Measurements from ENCODE around the gene IL10.

The IL10 gene

DNA sequence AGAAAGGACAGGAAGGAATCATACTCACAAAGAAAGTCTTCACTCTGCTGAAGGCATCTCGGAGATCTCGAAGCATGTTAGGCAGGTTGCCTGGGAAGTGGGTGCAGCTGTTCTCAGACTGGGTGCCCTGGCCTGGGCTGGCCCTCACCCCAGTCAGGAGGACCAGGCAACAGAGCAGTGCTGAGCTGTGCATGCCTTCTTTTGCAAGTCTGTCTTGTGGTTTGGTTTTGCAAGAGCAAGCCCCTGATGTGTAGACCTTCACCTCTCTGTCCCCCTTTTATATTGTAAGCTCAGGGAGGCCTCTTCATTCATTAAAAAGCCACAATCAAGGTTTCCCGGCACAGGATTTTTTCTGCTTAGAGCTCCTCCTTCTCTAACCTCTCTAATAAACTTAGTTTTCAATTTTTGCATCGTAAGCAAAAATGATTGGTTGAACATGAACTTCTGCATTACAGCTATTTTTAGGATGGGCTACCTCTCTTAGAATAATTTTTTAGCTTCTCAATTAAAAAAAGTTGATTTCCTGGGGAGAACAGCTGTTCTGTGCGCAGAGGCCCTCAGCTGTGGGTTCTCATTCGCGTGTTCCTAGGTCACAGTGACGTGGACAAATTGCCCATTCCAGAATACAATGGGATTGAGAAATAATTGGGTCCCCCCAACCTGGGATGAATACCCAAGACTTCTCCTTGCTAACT is at the start of gene IL10:
Gene IL10 (minus strand): TSS at position 252 of the 695 bp plus-strand sequence. CDS start 59 bp downstream, at position 193.
- no peak for DNase-seq

DNA sequence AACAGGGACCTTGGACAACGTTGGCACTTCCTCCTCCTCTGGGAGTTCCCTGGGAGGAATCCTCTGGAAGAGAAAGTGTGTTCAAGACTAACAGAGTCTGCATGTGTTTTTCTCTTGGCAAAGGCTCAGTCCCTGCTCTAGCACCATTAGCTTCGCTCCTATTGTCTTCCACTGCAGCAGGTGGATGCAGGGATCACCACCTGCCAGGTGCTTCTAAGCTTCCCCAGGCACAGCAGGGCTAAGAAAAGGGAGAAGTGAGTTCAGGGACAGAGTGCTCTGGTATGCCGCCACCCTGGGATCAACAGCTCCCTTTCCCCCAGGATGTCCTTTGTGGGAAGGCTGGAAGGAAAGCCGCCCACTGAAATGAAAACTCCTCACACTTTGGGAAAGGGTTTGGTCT is 49.2 kb upstream of the IL10 start:
- no peak for DNase-seq

DNA sequence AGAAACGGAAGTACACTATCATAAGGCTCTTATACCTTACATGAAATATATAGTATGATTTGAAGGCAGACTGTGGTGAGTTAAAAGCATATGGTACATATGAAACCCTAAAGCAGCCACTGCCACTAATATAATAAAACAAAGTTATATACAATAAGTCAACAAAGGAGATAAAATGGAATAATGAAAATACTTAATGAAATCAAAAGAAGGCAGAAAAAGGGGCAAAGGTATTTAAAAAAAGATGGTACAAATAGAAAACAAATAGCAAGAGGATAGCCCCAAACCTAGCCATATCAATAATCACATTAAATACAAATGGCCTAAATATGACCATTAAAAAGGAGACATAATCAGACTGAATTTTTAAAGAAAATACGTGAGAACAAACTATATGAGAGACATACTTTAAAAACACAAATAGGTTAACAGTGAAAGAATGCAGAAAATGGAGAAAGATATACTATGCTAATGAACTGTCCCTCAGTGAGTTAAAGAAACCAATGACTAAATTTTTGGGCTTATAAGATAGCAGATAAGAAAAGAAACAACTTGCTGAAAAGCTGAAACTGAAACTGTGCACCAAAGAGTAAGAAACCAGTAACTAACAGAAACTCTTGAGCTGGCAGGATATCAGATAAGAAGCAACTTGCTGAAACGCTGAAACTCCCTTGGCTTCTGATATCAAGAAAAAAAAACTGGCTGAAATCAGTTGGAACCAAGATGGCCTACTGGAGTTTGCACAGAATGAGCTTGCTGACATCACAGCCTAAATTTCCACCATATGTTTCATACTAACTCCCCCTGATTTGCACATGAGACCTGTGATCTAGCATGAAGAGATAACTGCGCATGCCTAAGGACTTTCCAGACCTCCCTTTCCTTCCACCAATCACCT is 44.3 kb upstream of the IL10 start:
- no peak for DNase-seq

DNA sequence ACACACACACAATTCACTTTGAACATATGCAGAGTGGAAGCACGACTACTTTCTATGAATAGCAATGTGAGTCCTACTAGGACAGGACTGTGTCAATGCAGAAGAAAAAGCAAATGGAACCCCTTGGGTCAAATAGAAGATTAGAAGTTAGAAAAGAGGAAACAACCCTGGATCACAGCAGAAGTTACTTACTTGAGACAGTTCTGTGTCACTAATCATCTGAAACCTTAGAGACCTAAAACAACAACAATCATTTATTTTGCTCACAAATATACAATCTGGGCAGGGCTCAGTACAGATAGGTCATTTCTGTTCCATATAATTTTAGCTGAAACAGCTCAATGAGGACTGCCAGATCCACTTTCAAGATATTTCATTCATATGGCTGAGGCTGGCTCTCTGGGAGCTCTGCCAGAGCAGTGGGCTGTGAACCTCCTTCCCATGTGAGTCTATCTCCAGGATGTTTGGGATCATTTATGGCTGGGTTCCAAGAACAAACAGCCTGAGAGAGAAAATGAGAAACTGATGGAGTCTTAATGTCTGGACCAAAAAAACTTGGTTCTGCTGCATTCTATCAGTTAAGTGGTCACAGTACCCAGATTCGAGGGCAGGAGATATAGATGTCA is 42.5 kb upstream of the IL10 start:
- DNase-seq, result no peak

DNA sequence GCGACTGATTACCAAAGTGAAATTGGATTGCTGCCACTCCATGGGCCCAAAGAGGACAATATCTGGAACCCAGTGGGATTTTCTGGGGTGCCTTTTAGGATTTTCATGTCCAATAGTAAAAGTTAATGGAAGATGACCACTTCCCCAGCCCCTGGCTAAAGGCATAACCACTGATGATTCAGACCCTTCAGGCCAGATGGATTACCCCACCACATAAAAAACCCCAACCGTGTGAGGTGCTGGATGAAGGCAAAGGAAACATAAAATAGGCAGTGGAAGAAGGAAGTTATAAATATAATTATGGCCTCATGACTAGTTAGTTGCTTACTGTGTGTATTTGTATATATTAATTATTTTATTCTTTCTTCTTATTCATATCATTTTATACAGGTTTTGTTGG is 40.2 kb upstream of the IL10 start:
- no peak for DNase-seq

DNA sequence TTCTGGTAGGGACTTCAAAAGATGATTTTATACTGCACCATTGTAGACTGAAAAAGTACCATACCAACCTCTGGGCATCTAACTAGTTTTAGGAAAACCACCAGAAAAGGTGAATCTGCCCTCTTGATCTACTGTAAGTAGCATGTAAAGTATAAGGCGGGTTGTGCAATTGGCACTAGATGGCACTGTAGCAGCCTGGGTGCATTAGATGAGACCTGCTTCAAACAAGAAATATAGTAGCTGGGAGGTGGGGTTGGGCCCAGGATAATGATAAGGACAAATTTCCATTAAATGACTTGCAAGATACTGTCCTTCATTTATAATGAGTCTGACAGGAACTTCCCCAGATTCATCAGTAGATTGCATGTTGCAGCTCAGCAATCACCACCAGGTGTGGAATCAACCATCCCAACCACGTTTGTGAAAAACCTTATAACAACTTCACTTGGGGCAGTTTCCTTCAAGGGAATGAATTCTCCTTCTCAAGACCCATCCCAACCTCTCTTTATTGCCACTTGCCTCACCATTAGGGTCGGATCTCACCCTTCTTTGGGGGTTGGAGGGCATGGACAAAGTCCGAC is 37.3 kb upstream of the IL10 start:
- DNase-seq, result peak; percentile 43

DNA sequence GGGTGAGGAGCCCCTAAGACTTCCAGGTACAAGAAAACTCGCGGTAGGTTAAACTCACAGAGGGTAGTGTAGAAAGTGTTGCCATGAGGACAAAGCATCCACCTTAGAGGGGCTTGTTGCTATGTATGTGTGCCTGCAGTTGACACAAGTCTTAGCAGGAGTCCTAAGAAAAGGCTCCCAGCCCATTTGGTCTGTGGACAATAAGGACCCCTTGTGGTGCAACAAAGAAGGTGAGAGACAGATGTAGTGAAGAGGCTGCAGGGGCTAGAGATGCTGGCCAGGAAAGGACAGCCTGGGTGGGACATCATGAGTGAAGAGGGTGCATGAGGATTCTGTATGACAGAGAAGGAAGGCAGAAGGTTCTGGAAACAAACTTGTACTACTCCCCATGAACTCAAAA is 36.3 kb upstream of the IL10 start:
- no peak for DNase-seq

DNA sequence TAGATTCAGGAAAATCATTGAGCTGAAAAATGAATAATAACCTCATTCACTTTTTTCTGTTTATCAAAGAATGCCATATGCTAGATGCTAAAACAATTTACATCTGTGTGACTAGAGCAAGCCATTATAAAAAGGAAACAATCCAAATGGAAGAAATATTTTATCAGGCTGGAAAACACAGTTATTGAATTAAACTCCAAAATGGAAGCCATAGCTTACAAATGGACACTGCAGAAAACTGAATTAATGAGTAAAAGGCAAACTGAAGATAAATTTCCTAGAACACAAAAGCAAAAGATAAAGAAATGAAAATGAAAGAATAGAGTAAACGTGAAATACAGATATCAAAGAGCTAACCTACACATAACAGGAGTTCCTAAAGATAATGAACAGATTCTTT is 33.1 kb upstream of the IL10 start:
- no peak for DNase-seq

DNA sequence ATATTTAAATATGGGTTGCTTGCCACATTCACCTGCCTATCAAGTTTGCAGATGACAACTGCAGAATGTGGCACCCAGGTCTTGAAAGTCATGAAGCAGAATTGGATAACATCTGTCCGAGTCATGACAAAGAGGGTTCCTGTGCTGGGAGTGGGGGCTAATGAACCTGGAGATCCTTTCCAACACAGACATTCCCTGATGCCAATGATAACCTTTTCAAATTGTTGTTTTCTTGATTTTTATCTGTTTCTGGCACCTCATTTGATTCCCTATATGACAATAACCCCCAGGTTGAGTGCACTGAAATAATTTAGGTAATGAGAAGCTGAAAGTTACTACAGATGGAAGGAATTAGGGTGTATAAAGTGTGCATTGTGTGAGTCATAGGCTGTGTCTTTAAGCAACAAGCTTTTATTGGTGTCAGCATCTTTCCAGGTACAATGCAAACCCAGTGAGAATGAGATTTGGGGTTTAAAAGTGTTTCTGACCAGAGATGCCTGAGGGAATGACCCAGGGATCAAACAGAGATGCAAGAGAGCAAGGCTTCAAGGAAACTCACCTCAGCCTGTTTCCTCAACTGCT is 32.0 kb upstream of the IL10 start:
- DNase-seq, result no peak

DNA sequence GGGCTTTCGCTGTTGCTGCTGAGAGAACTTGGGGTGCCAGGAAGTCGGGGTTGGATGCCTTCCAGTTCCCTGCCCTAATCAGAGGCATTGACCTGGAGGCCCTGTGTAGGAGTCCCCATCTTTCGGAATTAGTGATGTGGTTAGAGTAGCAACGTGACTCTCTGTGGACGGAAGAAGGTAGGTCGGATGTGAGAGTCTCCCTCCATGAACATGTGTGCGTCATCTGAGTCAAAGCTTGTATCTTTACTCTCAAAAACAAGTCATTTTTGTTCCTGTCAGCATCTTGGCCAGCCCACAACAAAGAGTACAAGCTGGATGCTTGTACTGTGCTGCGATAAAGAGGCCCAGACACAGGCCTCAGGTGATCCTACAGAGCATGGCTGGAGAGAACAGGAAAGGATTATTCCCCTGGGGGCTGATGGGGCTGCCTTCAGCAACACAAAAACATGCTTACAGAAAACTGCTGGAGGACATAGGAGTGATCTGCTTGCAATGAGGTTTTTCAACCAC is 31.0 kb upstream of the IL10 start:
- peak; percentile 72 for DNase-seq

DNA sequence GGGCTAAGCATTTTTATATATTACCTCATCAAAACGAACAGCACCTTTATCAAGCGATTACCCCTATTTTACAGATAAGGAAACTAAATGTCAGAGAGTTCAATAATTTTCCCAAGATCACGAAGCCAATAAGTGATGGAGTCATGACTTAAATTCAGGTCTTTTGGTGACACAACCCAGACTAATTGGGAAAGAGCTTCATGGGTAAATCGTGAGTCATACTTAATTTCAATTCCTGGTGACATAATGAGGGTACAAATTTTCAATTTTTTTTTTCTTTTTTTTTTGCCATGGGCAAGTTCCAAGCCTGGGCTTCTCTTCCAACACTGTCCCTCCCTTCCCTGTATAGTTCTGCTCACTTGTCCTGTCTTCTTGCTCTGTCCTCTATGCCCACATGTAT is 30.1 kb upstream of the IL10 start:
- DNase-seq, result no peak

DNA sequence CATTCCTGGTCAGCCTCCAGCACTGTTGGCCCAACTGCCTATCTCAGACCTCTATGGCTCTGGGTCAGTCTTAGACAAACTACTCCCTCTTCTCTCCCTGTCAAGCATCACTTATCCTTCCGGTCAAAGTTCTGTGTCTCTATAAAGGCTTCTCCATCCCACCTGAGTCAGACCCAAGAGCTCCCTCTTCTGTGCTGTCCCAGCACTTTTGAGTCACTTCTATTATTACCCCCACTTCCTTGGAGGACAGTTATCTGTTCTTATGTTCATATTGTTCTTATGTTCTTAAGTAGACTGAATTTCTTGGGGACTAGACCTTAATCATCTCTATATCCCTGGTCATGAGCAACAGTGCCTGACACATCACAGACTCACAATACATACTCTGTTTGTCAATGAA is 29.2 kb upstream of the IL10 start:
- DNase-seq, result no peak

DNA sequence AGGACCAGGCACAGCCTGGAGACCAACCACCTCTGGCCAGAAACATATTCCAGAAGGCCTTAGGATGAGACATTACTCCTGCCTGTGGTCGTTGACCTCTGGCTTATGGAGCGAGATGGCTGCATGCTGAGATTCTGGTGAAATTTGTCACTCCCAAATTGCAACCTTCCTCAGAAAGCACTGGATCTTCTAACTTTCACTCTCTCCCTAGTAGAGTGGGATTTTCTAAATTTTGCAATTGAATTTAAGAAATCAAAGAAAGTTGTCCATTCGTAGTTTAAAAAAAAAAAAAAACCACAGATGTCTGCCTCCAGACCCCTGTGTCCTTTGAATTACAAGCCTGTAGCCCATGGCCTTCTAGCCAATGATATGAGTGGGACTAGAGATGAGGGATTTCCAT is 28.6 kb upstream of the IL10 start:
- no peak for DNase-seq

DNA sequence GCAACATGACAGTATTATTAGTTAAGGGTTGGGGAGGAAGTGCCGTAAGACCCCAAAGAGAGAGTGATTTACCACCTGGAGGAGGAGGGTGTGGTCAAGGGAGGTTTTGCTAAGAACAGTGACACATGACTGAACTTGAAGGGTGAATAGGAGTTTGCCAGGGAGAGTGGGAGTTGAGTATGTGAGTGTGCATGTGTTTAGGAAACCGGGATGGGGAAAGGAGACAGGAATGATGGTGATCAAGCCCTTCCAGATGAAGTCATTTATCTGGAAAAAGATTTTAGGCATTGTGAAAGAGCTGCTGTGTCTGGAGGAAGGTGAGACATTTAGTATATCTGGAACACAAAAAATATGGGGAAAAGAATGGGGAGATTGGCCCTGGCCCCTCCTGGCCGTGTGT is 28.1 kb upstream of the IL10 start:
- no peak for DNase-seq

DNA sequence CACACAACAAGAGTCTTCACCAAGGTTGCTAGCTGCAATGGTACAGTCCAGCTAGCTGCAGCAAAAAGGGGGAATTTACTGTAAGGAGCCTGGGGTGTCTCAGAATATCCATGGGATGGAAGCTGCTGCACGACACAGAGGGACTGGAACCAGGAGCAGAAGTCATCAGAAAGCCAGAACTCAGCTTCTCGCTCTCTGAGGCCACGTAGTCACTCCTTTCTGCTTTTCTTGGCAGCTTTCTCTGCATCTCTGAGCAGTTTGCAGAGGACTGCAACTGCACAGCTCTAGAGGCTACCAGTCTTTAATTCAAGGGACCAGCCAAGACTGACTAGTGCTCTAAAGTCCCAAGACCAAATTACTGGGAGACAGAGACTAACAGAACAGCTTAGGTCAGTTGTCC is 27.0 kb upstream of the IL10 start:
- no peak for DNase-seq

DNA sequence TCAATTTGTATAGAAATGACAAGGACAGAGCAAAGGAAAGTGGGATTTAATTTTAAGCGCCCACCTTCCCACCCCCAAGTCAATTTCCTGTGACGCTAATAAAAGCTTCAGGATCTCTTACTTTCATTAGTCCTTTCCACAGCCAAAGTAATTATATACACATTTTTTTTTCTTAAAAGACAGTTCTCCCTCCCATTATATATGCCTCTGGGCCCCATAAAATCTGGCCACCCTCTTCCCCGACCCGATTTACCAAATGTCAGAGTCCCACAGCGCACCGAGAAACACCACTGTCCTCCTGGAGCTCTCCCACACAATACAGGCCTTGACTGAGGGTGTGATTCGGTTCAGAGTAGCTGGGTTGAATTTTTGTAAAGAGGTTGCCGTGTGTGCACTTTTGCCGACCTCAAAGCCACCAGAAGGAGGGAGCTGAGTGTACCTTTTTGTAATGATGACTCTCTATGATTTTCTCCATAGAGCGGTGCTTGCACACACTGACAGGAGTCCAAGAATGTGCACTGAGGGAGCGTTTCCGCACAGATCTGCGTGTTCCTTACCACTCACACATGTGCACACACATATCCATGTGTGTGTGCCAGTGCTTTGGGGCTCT is 26.2 kb upstream of the IL10 start:
- no peak for DNase-seq

DNA sequence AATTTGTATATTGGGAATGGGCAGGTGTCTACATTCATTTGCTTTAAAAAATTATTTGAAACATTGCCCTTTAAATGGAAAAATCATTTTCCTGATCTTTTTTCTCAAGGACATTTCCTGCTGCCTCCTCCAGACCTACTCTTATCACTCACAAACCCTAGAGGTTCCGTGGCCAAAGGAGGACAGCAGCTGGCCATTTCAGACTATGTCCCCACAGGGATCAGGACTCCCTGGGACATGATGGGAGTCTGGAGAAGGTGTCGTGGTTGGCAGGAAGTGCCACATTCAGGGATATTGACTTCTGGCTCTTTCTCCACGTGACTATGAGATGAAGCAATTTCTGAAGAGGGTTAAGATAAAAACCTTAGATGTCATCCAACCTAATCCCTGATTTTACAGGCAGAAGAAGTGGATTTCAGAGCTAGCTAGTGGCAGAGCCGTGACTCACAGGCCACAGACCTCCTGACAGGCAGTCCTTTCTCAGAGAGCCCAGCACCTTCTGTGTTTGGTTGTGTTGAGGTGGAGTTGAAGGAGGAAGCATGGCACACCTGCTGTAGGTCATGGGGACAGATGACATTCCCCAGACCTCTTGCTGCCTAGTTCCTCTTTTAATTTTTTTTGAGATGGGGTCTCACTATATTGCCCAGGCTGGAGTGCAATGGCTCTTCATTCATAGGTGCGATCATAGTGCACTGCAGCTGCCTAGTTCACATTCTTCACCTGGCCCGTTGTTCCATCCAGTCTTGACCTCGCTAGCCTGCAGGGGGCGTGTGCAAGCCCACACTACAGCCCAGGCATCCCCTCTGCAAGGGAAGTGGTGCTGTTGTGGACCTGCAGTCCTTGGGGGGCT is 25.5 kb upstream of the IL10 start:
- no peak for DNase-seq

DNA sequence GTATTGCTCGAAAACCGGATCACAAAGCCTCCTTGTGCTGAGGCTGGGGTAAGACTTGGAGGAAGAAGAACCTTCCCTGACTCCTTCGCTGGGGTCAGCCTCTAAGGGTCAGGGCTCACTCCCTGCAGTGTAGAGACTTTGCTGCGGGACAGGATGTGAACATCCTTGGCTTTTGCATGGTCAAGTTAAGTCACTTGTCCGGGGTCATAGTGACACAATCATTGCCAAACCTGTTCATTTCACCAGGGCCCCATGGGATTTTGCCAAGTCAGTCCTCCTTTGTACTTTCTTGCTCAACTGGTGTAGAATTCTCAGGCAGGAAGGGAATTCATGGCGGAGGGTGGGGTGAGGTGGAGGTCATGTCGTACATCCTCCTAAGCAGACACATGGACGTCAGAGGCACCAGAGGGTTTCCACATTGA is 24.7 kb upstream of the IL10 start:
- no peak for DNase-seq

DNA sequence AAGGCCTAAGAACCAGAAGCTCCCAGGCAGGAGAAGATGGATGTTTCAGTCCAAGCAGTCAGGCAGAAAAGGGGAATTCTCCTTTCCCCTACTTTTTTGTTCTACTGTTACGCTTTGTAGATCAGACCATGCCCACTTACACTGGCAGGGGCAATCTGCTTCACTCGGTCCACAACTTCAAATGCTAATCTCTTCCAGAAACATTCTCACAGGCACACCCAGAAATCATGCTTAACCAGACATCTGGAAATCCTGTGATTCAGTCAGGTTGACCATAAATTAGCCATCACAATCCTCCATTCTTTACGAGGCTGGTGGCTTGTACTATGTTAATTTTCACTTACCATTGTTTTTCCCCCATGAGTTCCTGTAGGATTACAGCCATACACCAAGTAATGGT is 23.8 kb upstream of the IL10 start:
- DNase-seq, result no peak

DNA sequence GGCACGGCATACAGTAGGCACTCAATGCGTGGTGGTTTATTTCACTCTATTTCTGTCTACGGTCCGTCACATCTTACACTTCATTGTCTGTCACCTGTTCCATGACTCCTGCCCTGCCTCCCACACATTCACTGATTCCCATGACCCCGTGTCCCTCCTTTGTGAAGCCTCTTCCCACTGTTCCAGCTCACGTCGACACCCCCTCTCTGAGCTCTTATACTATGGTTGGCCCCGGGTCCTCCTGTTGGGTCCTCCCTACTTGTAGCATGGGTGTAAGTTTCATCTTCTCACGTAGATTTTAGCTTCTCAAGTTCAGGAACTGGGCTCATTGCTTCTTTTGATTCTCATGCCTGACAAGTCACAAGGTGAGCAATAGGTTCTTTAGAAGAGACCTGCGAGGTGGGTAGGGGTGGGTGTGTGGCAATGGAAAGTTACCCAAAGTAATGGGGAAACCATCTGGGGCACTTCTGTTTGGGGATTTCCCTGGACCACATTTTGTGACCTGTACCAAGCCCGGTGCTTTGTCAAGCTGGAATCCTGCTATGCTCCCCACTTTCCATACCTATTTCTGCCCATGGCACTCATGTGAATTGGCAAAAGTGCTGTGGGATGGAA is 22.1 kb upstream of the IL10 start:
- DNase-seq, result peak; percentile 62

DNA sequence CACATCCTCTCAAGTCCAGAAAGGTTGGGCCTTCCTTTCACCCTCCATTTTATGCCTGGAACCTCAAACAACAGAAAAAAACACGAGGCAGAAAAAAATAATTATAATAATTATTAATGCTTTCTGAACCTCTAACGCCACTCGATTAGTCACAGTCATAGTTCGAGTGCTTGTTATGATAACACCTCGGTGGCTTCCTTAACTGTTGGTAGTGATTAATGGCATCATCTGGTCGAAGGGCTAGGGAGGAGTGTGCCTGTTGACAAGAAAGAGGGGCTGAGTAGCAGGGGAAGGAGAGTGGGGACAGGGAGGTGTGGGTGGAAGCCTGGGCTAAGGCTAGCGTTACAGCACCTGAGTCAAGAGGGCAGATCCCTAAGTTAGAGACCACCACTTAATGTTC is 21.3 kb upstream of the IL10 start:
- no peak for DNase-seq

Measured in activated naive CD4-positive, alpha-beta T cell treated with anti-CD3 and anti-CD28 coated beads, Interleukin-2, amount 50 U/mL, for 16 hours (primary cell).